Tibial artery (tissue), 4 donors: ENCODE data around the gene PGAP1.

Source experiments
- DNase-seq, 2 donors: peaks; one replicate each; pipeline ENCODE4 v3.0.0-alpha.2; 2019
- H3K27ac ChIP-seq, 2 donors: fragments of 200-600 bp; sonication (generic) in 1 of 2; 1 replicate in 1 of 2; 2 replicates in 1 of 2; pipeline ENCODE4 v1.5.1; 2018 to 2019; ENCODE audit warnings: mild to moderate bottlenecking in 1 of 2
- H3K27me3 ChIP-seq, 2 donors: fragments of 200-600 bp; sonication (generic) in 1 of 2; one replicate each; pipeline versions ENCODE4 v1.5.1 to v1.6.0; 2016 to 2019
- H3K36me3 ChIP-seq, 3 donors: fragments of 200-600 bp; sonication (generic) in 2 of 3; one replicate each; pipeline ENCODE4 v1.5.1; 2016 to 2019; ENCODE audit warnings: mild to moderate bottlenecking in 2 of 3
- H3K4me1 ChIP-seq, 4 donors: fragments of 200-600 bp; sonication (generic) in 2 of 4; 1 replicate in 3 of 4; 2 replicates in 1 of 4; pipeline ENCODE4 v1.5.1; 2016 to 2019
- H3K4me3 ChIP-seq, 2 donors: fragments of 200-600 bp; sonication (generic) in 1 of 2; 1 replicate in 1 of 2; 2 replicates in 1 of 2; pipeline ENCODE4 v1.5.1; 2018 to 2019; ENCODE audit warnings: mild to moderate bottlenecking in 2 of 2
- H3K9me3 ChIP-seq, 3 donors: fragments of 200-600 bp; sonication (generic) in 1 of 3; one replicate each; pipeline ENCODE4 v1.5.1; 2016 to 2019
- intact Hi-C: fragments of 100-400 bp; cut with DNase I; formaldehyde crosslinking; loops from one replicate; pipeline ENCODE4 v1.15.0; 2023; ENCODE audit warnings: low total_unique reads
- TF ChIP-seq, protein P1 (sequence below), 2 experiments: fragments of 200-600 bp in 1 of 2; fragments of 450-650 bp in 1 of 2; IDR thresholded peaks; one replicate each; pipeline ENCODE4 v1.5.1; 2017 to 2019; ENCODE audit warnings: antibody characterized with exemption in 2 of 2, mild to moderate bottlenecking in 1 of 2, moderate library complexity in 1 of 2

Gene PGAP1

DNA sequence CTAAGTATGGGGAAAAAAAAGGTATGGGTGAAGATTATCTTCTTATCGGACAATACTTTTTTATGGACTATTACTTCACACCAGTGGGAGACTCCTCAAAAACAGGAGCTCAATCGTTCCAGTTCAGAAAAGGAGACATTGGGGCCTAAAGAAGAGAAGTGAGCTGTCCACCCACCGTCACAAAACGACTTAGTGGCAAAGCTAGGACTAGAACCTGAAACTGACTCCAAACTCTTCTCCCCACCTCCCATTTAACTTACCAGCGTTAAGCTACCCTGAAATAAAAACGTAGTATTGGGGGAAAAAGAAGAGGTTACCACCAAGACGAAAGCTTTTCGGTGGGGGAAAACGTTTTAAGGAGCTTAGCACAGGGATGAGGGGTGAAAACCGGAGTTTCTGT, 127.5 kb downstream of the PGAP1 start:
- Histone ChIP-seq H3K27me3 (peaks cover 0 to 9% of the 10 kb centered on the region in 2 donors), H3K27ac (peak overlapping the region; percentile 74 to 75), H3K36me3 (peaks cover 9 to 25% (median 23%) of the 10 kb centered on the region in 3 donors), H3K4me3 (peak overlapping the region; percentile 62 to 69), H3K4me1 (peaks cover 0 to 30% (median 16%) of the 10 kb centered on the region in 4 donors), H3K9me3 (no peaks in the 10 kb centered on the region)
- intact Hi-C loops: loop anchor here (5.0 to 10.0 kb wide), 2 partner anchors 128 to 596 kb away; partner anchors contain the start of gene PGAP1
- TF ChIP-seq, protein P1, sequence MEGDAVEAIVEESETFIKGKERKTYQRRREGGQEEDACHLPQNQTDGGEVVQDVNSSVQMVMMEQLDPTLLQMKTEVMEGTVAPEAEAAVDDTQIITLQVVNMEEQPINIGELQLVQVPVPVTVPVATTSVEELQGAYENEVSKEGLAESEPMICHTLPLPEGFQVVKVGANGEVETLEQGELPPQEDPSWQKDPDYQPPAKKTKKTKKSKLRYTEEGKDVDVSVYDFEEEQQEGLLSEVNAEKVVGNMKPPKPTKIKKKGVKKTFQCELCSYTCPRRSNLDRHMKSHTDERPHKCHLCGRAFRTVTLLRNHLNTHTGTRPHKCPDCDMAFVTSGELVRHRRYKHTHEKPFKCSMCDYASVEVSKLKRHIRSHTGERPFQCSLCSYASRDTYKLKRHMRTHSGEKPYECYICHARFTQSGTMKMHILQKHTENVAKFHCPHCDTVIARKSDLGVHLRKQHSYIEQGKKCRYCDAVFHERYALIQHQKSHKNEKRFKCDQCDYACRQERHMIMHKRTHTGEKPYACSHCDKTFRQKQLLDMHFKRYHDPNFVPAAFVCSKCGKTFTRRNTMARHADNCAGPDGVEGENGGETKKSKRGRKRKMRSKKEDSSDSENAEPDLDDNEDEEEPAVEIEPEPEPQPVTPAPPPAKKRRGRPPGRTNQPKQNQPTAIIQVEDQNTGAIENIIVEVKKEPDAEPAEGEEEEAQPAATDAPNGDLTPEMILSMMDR (IDR thresholded peaks at IDR 0.05): no peak
- no peak for DNase-seq

DNA sequence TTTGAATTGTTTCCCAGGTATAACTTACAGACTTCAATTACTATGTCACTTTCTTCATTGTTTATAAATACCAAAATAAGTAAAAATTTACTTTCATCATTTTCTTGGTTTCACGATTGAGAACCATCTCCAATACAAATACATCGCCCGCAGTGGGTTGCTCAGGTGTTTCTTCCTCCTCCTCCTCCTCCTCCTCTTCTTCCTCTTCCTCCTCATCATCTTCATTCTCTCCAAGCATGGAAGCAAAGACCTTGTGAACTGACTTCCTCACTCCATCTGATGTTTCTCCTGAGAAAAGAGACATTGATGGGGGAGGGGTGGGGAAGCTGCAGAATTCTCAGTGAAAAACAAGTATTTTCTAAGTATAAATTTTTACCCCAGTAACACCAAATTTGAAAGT, 133.6 kb downstream of the PGAP1 start:
- intact Hi-C loops: loop anchor here (10.0 kb wide), 1 partner anchor 602 kb away; no protein-coding TSS in a partner anchor
- TF ChIP-seq, protein P1 (IDR thresholded peaks at IDR 0.05): no peak

DNA sequence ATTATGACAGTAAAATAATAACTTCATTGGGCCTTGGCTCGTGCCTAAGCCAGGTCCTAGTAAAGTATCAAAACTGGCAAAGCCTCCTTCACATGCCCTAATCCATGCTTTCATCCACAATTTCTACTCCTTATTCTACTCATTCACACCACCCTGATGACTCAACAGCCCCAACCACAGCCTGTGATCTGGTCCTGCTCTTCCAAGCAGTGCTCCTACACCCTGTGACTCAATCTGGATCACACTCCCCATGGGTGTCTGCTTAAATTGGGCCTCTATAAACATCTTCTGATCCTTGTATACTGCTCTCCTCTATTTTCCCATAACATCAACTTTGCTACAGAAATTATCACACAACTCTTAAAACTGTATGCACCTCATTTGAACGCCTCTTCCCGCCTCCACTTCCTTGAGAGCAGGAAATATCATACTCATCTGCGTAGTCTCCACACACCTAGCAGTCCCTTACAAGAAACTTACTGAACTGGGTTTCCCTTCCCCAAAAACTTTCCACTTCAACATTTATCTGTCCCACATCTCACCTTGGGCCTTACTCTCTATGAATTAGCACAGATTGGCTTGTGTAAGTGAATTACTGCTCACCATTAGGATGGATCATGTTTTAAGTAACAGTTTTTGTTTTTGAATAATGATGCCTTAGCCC, 142.9 kb downstream of the PGAP1 start:
- Histone ChIP-seq H3K9me3 (no peaks in the 10 kb centered on the region), H3K4me1 (no peaks in the 10 kb centered on the region), H3K4me3 (no peak overlapping the region), H3K27ac (no peak overlapping the region), H3K36me3 (peaks cover 60 to 91% (median 67%) of the 10 kb centered on the region in 3 donors), H3K27me3 (no peaks in the 10 kb centered on the region)
- DNase-seq: no peak
- intact Hi-C loops: no loop called here
- TF ChIP-seq, protein P1 (IDR thresholded peaks at IDR 0.05): no peak

More for the DNA sequence above, 133.6 kb downstream of the PGAP1 start:
- Histone ChIP-seq H3K36me3 (peaks cover 55 to 70% (median 69%) of the 10 kb centered on the region in 3 donors), H3K27me3 (no peaks in the 10 kb centered on the region), H3K4me1 (peaks cover 0 to 14% (median 6%) of the 10 kb centered on the region in 4 donors), H3K4me3 (no peak overlapping the region), H3K9me3 (no peaks in the 10 kb centered on the region), H3K27ac (no peak overlapping the region)
- DNase-seq: no peak
